SIG-M5 (cell line): ENCODE results near the gene SAMD4A.

Experiments
- DNase-seq: peaks from one replicate; lab custom pipeline; 2025; lab: John Stamatoyannopoulos, UW

Gene SAMD4A

GRCh38 chr14:54836231-54836630 lies 269.3 kb downstream of the SAMD4A start:
- DNase-seq, result no peak

GRCh38 chr14:54837508-54838149 lies 270.7 kb downstream of the SAMD4A start:
- no peak for DNase-seq

GRCh38 chr14:54838931-54839512 lies 272.1 kb downstream of the SAMD4A start:
- DNase-seq, result no peak

- DNase-seq, result no peak
Observed at GRCh38 chr14:54839701-54840119, 272.8 kb downstream of the SAMD4A start.

- DNase-seq, result no peak
Observed at GRCh38 chr14:54840336-54840735, 273.4 kb downstream of the SAMD4A start.

- DNase-seq, result no peak
Observed at GRCh38 chr14:54840798-54841197, 273.9 kb downstream of the SAMD4A start.
